OCI-LY7 (cell line): Measurements from ENCODE around the gene JUNB. TPM values are rescaled to one million over a fixed set of nuclear protein-coding genes. Genes with fewer than 3 reads are reported as not detected.

Experiments
- BruUV-seq: library from RNA; stranded (reverse); fragments of 400-500 nt; replicated peaks from 2 replicates; lab custom pipeline; 2021; lab: Mats Ljungman, UMichigan
- CTCF ChIA-PET: fragments of 300-600 bp; sonication (Branson Sonifier 250); formaldehyde crosslinking; loops from one replicate; lab custom pipeline; 2022; ENCODE audit warnings: antibody characterized with exemption; ENCODE audit not compliant: unreplicated experiment; lab: Charles Lee
- POLR2A ChIA-PET: fragments of 300-600 bp; sonication (Branson Sonifier 250); formaldehyde crosslinking; loops from one replicate; lab custom pipeline; 2022; ENCODE audit warnings: antibody characterized with exemption; lab: Charles Lee
- DNase-seq: peaks from one replicate; pipeline ENCODE4 v3.0.0-alpha.2; 2015; ENCODE audit warnings: low spot score
- H2AFZ ChIP-seq: fragments of 200-600 bp; sonication (generic), shearing (Covaris generic); 2 replicates; pipeline ENCODE4 v1.6.1; 2014; ENCODE audit warnings: mild to moderate bottlenecking, antibody characterized with exemption, low read length, moderate library complexity
- H3K27ac ChIP-seq: fragments of 200-600 bp; sonication (generic); 2 replicates; pipeline ENCODE4 v1.5.1; 2014; ENCODE audit warnings: mixed run types, low read depth, mild to moderate bottlenecking, moderate library complexity, low read length, inconsistent platforms; ENCODE audit not compliant: poor library complexity, severe bottlenecking
- H3K36me3 ChIP-seq: fragments of 200-600 bp; sonication (generic); 2 replicates; pipeline ENCODE4 v1.6.1; 2014; ENCODE audit warnings: mild to moderate bottlenecking, antibody characterized with exemption, low read length, moderate library complexity, mixed read lengths; ENCODE audit not compliant: insufficient read depth
- H3K4me1 ChIP-seq: fragments of 200-600 bp; sonication (generic); 2 replicates; pipeline ENCODE4 v1.5.1; 2014; ENCODE audit warnings: mild to moderate bottlenecking, low read length; ENCODE audit not compliant: insufficient read depth, poor library complexity, severe bottlenecking
- H3K4me2 ChIP-seq: fragments of 200-600 bp; sonication (generic); 2 replicates; pipeline ENCODE4 v1.6.1; 2014; ENCODE audit warnings: mild to moderate bottlenecking, low read length
- H3K4me3 ChIP-seq: fragments of 200-600 bp; sonication (generic); 2 replicates; pipeline ENCODE4 v1.5.1; 2014; ENCODE audit warnings: mild to moderate bottlenecking, low read depth, low read length; ENCODE audit not compliant: poor library complexity, severe bottlenecking
- H3K79me2 ChIP-seq: fragments of 200-600 bp; sonication (generic); 2 replicates; pipeline ENCODE4 v1.6.1; 2016; ENCODE audit warnings: low read depth, mild to moderate bottlenecking, low read length, moderate library complexity, mixed read lengths; ENCODE audit not compliant: insufficient read depth
- H3K9me2 ChIP-seq: fragments of 200-600 bp; sonication (generic); 2 replicates; pipeline ENCODE4 v1.6.1; 2016; ENCODE audit warnings: mild to moderate bottlenecking, low read length, mixed read lengths; ENCODE audit not compliant: insufficient read depth
- H3K9me3 ChIP-seq: fragments of 200-600 bp; sonication (generic); 2 replicates; pipeline ENCODE4 v1.6.1; 2014; ENCODE audit warnings: mild to moderate bottlenecking, mixed run types, low read length, mixed read lengths
- H4K20me1 ChIP-seq: fragments of 200-600 bp; sonication (generic); 2 replicates; pipeline ENCODE4 v1.6.1; 2014; ENCODE audit warnings: mild to moderate bottlenecking, antibody characterized with exemption, low read length, moderate library complexity, mixed read lengths; ENCODE audit not compliant: insufficient read depth
- EZH2phosphoT487 ChIP-seq: fragments of 200-600 bp; sonication (generic); IDR thresholded peaks from 2 replicates; pipeline ENCODE4 v1.6.1; 2018; ENCODE audit warnings: low read depth, borderline replicate concordance, mild to moderate bottlenecking, mixed run types, antibody characterized with exemption, low read length, moderate library complexity, mixed read lengths
- intact Hi-C: fragments of 100-400 bp; cut with micrococcal nuclease; formaldehyde crosslinking; loops from one replicate; pipeline ENCODE4 v1.10.0; 2022; ENCODE audit not compliant: unreplicated experiment
- total RNA-seq, 2 experiments: library from RNA; depleted of rRNA in 1 of 2; stranded (reverse); fragments of >200 nt in 1 of 2; shearing (Covaris generic) in 1 of 2; gene quantifications; 2 replicates each; pipeline ENCODE4 v1.2.3, GENCODE V29; 2014 to 2022
- TF ChIP-seq, protein P1 (sequence below): fragments of 200-600 bp; sonication (generic); conservative IDR thresholded peaks from 2 replicates; pipeline ENCODE4 v1.5.1; 2014; ENCODE audit warnings: mild to moderate bottlenecking, antibody characterized with exemption, low read length, moderate library complexity, mixed read lengths

Gene JUNB
- total RNA-seq, 2 experiments from 2014 or later, result 31.8 to 45.5 TPM

DNA sequence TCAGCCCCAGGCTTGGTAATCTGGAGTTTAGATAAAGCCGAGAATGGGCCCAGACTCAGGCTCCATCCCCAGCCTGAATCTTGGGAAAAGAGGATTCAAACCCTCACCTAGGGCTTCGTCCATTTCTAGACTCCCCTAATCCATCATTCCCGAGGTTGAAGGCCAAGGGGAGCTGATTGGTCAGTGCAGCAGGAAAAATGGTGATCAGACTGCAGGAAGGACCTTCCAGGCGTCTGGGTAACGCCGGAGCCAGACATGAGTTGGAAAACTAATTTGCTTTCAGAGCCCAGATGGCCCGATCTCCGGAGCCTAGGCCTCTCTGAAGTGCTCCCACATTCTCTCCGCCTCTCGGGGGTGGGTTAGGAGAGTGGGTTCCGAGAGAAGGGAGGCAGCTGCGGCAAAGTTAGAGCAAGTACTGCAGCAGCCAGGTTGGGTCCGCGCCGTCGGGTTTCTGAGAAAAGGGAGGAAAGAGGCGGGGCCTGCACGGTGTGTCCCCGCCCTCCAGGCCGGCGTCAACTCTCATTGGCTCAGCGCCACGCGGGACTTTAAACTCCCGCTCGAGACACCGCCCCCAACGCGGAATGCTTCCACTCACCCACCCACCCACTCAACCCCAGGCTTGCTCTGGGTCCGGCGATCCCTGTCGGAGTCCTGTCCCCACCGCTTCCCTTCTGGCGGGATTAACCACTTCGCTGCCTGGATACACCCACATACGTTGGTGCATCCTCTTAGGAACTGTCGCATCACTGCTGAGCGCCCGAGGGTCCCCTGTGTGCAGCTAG, 43.9 kb downstream of the JUNB start:
- no TSS peak for BruUV-seq
- H3K4me3 ChIP-seq, result peak overlapping the region; percentile 39
- POLR2A ChIA-PET, result interaction anchor here (0.6 to 0.7 kb wide), 3 partner anchors 47 to 210 kb away, joined by 3 to 7 read pairs (median 3); no protein-coding TSS in a partner anchor

DNA sequence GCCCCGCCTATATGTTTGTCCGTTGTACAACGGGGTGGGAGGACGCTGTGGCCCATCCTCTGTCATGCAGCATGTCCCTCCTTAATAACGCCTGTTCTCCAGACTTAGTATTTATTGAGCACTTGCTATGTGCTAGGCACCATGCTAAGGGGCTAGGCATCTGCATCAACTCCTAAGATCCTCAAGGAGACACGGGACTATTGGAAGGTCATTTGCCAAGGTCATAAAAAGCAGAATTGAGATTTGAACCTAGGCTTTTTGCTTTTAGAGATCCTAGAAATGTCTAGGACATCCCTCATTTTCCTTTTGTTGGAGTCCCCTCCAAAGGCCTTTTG, 45.2 kb downstream of the JUNB start:
- peak overlapping the region; percentile 39 for H3K4me3 ChIP-seq
- no peak for TF ChIP-seq EZH2phosphoT487
- TF ChIP-seq, protein P1, sequence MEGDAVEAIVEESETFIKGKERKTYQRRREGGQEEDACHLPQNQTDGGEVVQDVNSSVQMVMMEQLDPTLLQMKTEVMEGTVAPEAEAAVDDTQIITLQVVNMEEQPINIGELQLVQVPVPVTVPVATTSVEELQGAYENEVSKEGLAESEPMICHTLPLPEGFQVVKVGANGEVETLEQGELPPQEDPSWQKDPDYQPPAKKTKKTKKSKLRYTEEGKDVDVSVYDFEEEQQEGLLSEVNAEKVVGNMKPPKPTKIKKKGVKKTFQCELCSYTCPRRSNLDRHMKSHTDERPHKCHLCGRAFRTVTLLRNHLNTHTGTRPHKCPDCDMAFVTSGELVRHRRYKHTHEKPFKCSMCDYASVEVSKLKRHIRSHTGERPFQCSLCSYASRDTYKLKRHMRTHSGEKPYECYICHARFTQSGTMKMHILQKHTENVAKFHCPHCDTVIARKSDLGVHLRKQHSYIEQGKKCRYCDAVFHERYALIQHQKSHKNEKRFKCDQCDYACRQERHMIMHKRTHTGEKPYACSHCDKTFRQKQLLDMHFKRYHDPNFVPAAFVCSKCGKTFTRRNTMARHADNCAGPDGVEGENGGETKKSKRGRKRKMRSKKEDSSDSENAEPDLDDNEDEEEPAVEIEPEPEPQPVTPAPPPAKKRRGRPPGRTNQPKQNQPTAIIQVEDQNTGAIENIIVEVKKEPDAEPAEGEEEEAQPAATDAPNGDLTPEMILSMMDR, result no peak
- peak overlapping the region; percentile 72 for H3K4me2 ChIP-seq
- no TSS peak for BruUV-seq
- no peaks in the 10 kb centered on the region for H3K9me3 ChIP-seq
- intact Hi-C loops, result loop anchor here (5.0 kb wide), 1 partner anchor 101 kb away; the partner anchor contains the start of gene CALR
- no peaks in the 10 kb centered on the region for H3K9me2 ChIP-seq
- no peak overlapping the region for H3K27ac ChIP-seq
- ChIA-PET POLR2A (no interaction called here), CTCF (interaction anchor here (0.6 kb wide), 1 partner anchor 266 kb away, joined by 3 read pairs; no protein-coding TSS in a partner anchor)
- DNase-seq, result no peak
- H2AFZ ChIP-seq, result no peak overlapping the region; the same call in 1 of the 2 replicates
- no peaks in the 10 kb centered on the region for H4K20me1 ChIP-seq
- H3K36me3 ChIP-seq, result no peaks in the 10 kb centered on the region
- no peaks in the 10 kb centered on the region for H3K79me2 ChIP-seq
- peaks cover 71% of the 10 kb centered on the region for H3K4me1 ChIP-seq

More for the DNA sequence above, 43.9 kb downstream of the JUNB start:
- Histone ChIP-seq H3K9me2 (no peaks in the 10 kb centered on the region), H3K4me2 (peak overlapping the region; percentile 72), H3K4me1 (peaks cover 57% of the 10 kb centered on the region), H3K79me2 (no peaks in the 10 kb centered on the region), H3K9me3 (no peaks in the 10 kb centered on the region), H4K20me1 (no peaks in the 10 kb centered on the region), H2AFZ (peak overlapping the region; percentile 9; the same call in 1 of the 2 replicates), H3K36me3 (no peaks in the 10 kb centered on the region), H3K27ac (no peak overlapping the region)
- TF ChIP-seq, protein P1, result no peak
- no peak for TF ChIP-seq EZH2phosphoT487
- intact Hi-C loops, result loop anchor here (5.0 kb wide), 1 partner anchor 102 kb away; the partner anchor contains the start of gene CALR
- CTCF ChIA-PET, result no interaction called here
- DNase-seq, result peak; percentile 81
